MCF 10A (cell line): ENCODE data around the gene HMOX2. TPM values are rescaled to one million over a fixed set of nuclear protein-coding genes. Genes with fewer than 3 reads are reported as not detected.

ENCODE experiments used
- BruUV-seq: library from RNA; stranded (reverse); fragments of 400-500 nt; replicated peaks from 2 replicates; lab custom pipeline; 2021; lab: Mats Ljungman, UMichigan
- CTCF ChIA-PET: fragments of 300-600 bp; sonication (Branson Sonifier 250); formaldehyde crosslinking; extraction: SDS; loops from one replicate; lab custom pipeline; 2021; ENCODE audit warnings: antibody characterized with exemption, inconsistent platforms; lab: Yijun Ruan, JAX
- POLR2A ChIA-PET: fragments of 300-600, 350-650 bp; sonication (Branson Sonifier 250); formaldehyde crosslinking; extraction: SDS; loops from one replicate; lab custom pipeline; 2020; ENCODE audit warnings: antibody characterized with exemption, inconsistent platforms; lab: Yijun Ruan, JAX
- DNase-seq: peaks from one replicate; pipeline ENCODE4 v3.0.0-alpha.2; 2018; ENCODE audit not compliant: unreplicated experiment
- H3K27ac Mint-ChIP-seq: one replicate; pipeline ENCODE4 v1.8.0; 2022; ENCODE audit warnings: mild to moderate bottlenecking, low read depth, mixed read lengths; ENCODE audit not compliant: unreplicated experiment
- H3K27me3 Mint-ChIP-seq: one replicate; pipeline ENCODE4 v1.8.0; 2022; ENCODE audit warnings: mixed read lengths; ENCODE audit not compliant: insufficient read depth, unreplicated experiment
- H3K36me3 Mint-ChIP-seq: one replicate; pipeline ENCODE4 v1.8.0; 2022; ENCODE audit warnings: mild to moderate bottlenecking, moderate library complexity, mixed read lengths; ENCODE audit not compliant: insufficient read depth, unreplicated experiment
- H3K4me1 Mint-ChIP-seq: one replicate; pipeline ENCODE4 v1.8.0; 2022; ENCODE audit warnings: mixed read lengths; ENCODE audit not compliant: insufficient read depth, unreplicated experiment
- H3K4me3 Mint-ChIP-seq: one replicate; pipeline ENCODE4 v1.8.0; 2022; ENCODE audit warnings: mild to moderate bottlenecking, moderate library complexity, mixed read lengths; ENCODE audit not compliant: unreplicated experiment
- H3K9me3 Mint-ChIP-seq: one replicate; pipeline ENCODE4 v1.8.0; 2022; ENCODE audit warnings: mixed read lengths; ENCODE audit not compliant: unreplicated experiment
- intact Hi-C: fragments of 100-400 bp; cut with micrococcal nuclease; formaldehyde crosslinking; loops from 2 replicates; pipeline ENCODE4 v1.14.1; 2022
- total RNA-seq: library from RNA; stranded (reverse); gene quantifications from 2 replicates; pipeline ENCODE4 v1.2.3, GENCODE V29; 2022
- TF ChIP-seq, protein P1 (sequence below): fragments of 200-600 bp; IDR thresholded peaks from one replicate; pipeline ENCODE4 v1.8.0; 2022; ENCODE audit warnings: antibody characterized with exemption, mild to moderate bottlenecking; ENCODE audit not compliant: unreplicated experiment

HMOX2 gene
- total RNA-seq, 1 experiment from 2014 or later, result 65.6 TPM

DNA sequence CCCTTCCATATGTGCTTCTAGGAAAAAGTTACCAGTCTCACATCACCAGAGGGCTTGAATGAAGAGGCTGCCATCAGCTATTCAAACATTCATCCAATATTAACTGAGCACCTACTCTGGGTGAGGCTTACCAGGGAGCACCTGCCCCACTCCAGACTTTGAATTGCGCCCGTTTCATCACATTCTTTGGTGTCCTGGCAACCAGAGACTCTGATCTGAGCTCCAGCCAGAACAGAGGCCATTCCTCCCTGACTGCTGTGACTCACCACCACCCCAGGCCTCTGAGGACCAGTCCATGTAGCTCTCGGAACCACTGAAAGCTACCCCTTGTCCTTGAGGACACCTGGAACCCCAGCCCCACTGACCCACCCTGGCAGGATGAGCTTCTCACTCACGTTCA, 79.9 kb downstream of the HMOX2 start, which contains the start of gene C16orf96:
Gene C16orf96, plus strand, starts transcription at position 229 of the 400 bp plus-strand sequence. Its CDS starts 150 bp downstream, at position 379.
- peak; percentile 29 for DNase-seq
- Mint-ChIP-seq H3K36me3 (no peaks in the 10 kb centered on the region), H3K4me1 (no peaks in the 10 kb centered on the region), H3K4me3 (no peak within 1 kb of the TSS), H3K27ac (peak within 1 kb of the TSS; percentile 31), H3K27me3 (peaks cover 10% of the 10 kb centered on the region), H3K9me3 (no peaks in the 10 kb centered on the region)
- TF ChIP-seq, protein P1, sequence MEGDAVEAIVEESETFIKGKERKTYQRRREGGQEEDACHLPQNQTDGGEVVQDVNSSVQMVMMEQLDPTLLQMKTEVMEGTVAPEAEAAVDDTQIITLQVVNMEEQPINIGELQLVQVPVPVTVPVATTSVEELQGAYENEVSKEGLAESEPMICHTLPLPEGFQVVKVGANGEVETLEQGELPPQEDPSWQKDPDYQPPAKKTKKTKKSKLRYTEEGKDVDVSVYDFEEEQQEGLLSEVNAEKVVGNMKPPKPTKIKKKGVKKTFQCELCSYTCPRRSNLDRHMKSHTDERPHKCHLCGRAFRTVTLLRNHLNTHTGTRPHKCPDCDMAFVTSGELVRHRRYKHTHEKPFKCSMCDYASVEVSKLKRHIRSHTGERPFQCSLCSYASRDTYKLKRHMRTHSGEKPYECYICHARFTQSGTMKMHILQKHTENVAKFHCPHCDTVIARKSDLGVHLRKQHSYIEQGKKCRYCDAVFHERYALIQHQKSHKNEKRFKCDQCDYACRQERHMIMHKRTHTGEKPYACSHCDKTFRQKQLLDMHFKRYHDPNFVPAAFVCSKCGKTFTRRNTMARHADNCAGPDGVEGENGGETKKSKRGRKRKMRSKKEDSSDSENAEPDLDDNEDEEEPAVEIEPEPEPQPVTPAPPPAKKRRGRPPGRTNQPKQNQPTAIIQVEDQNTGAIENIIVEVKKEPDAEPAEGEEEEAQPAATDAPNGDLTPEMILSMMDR, result no peak
- intact Hi-C loops, result no loop called here
- BruUV-seq, result no TSS peak
- ChIA-PET CTCF (interaction anchor here (0.5 to 1.4 kb wide), 9 partner anchors 8 to 1511 kb away, joined by 3 to 8 read pairs (median 4); no protein-coding TSS in a partner anchor), POLR2A (interaction anchor here (0.6 to 1.1 kb wide), 3 partner anchors 22 to 58 kb away, joined by 3 to 4 read pairs (median 4); no protein-coding TSS in a partner anchor)

DNA sequence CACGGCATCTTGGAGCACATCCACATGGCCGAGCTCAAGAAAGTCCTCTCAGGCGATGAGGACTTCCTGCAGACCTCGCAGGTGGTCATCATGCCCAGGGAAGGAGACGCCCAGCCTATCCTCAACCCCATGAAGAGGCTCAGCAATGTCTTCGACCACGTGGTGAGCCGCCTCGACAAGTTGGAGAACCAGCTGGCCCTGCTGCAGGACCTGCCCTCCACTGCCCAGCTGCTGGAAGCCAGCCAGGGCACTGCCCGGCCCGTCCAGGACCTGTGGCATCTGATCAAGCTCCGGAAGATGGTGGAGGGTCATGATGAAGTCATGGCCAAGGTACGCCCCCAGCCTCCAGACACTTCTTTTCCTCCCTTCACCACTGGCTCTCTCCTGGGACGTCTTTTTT, 80.4 kb downstream of the HMOX2 start:
- ChIA-PET CTCF (interaction anchor here (0.6 to 2.2 kb wide), 7 partner anchors 8 to 1512 kb away, joined by 3 to 8 read pairs (median 4); no protein-coding TSS in a partner anchor), POLR2A (interaction anchor here (0.6 to 1.1 kb wide), 3 partner anchors 21 to 57 kb away, joined by 3 to 4 read pairs (median 4); no protein-coding TSS in a partner anchor)
- TF ChIP-seq, protein P1, result no peak
- Mint-ChIP-seq H3K27me3 (peaks cover 10% of the 10 kb centered on the region), H3K27ac (no peak overlapping the region), H3K36me3 (no peaks in the 10 kb centered on the region), H3K9me3 (no peaks in the 10 kb centered on the region), H3K4me3 (no peak overlapping the region), H3K4me1 (no peaks in the 10 kb centered on the region)
- intact Hi-C loops, result no loop called here
- no TSS peak for BruUV-seq
- DNase-seq, result no peak

DNA sequence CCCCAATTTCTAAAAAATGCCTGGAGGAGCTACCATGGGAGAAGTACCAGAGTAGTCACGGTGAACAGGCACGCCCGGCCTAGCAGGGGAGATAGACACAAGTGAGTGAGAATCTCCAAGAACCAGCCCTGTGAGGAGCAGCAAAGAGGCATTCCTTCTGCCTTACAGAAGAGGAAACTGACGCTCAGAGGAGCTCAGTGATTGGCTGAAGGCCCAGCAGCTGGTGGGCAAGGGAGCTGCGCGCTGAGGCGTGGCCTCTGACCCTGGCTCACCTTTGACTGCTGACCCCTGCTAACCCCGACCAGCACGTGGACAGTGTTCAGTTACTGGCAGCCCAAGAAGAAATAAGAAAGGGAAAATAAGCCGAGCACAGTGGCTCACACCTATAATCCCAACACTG, 81.8 kb downstream of the HMOX2 start:
- Mint-ChIP-seq H3K27me3 (no peaks in the 10 kb centered on the region), H3K9me3 (no peaks in the 10 kb centered on the region), H3K27ac (no peak overlapping the region), H3K4me1 (no peaks in the 10 kb centered on the region), H3K4me3 (no peak overlapping the region), H3K36me3 (no peaks in the 10 kb centered on the region)
- CTCF ChIA-PET, result interaction anchor here (0.7 to 2.2 kb wide), 4 partner anchors 10 to 50 kb away, joined by 3 to 8 read pairs (median 4); no protein-coding TSS in a partner anchor
- no TSS peak for BruUV-seq
- DNase-seq, result no peak
- intact Hi-C loops, result no loop called here
- TF ChIP-seq, protein P1, result no peak
- POLR2A ChIA-PET, result no interaction called here

Other genes starting within 250 kb of the HMOX2 start
- not detected in 2 replicates for gene SRL, start 234.3 kb upstream of the HMOX2 start, total RNA-seq
- gene TFAP4, start 203.4 kb upstream of the HMOX2 start, total RNA-seq, result 15.5 and 23.9 TPM in 2 replicates
- gene GLIS2, start 160.3 kb upstream of the HMOX2 start, total RNA-seq, result 14.7 and 15.8 TPM in 2 replicates
- gene PAM16, start 125.1 kb upstream of the HMOX2 start, total RNA-seq, result 71.8 and 117 TPM in 2 replicates
- gene VASN, start 104.5 kb upstream of the HMOX2 start, total RNA-seq, result 4.0 and 7.1 TPM in 2 replicates
- 20.3 and 24.9 TPM in 2 replicates for gene CORO7, start 59.8 kb upstream of the HMOX2 start, total RNA-seq
- 98.1 and 101 TPM in 2 replicates for gene DNAJA3, start 50.5 kb upstream of the HMOX2 start, total RNA-seq
- 41.2 and 48.6 TPM in 2 replicates for gene NMRAL1, start 1.8 kb upstream of the HMOX2 start, total RNA-seq
- gene CDIP1, start 62.4 kb downstream of the HMOX2 start, total RNA-seq, result 6.0 and 8.0 TPM in 2 replicates
- gene C16orf96, start 79.9 kb downstream of the HMOX2 start, total RNA-seq, result not detected in 2 replicates
- gene UBALD1, start 138.5 kb downstream of the HMOX2 start, total RNA-seq, result 28.0 and 42.1 TPM in 2 replicates
- 61.3 and 62.9 TPM in 2 replicates for gene MGRN1, start 148.4 kb downstream of the HMOX2 start, total RNA-seq
- gene NUDT16L1, start 217.2 kb downstream of the HMOX2 start, total RNA-seq, result 18.3 and 21.8 TPM in 2 replicates